Measurements from ENCODE around the gene DDX24.

The DDX24 gene

DNA sequence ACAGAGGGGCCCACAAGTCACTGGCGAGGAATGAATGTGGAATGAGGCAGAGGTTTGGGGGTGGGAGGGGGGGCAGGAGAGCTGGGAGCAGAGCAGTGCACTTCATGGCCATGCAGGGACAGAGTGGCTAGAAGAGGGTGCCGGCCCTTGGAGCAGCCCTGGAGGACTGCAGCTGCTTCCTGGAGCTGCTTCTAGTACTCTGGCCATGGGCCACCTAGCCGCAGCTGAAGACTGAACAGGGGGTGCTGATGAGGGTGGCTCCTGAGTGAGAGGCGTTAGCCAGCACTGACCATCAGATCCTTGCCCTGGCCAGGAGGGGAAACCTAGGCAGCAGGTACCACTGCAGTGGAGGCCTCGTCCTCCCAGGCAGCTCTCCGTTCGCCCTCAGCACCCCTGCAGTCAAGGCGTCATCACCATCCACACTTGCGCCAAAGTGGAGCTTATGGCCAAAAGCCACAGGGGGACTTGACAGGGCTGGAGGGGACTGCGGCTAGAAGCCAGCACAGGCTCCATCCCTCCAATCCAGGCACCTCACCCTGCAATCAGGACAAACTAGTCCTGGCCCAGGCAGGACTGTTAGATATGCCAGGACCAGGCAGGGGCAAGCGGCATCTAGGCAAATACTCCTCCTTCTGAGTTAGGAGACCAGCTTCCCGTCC, 38.4 kb downstream of the DDX24 start:
- Histone ChIP-seq H3K36me3 (ENCODE audit: control insufficient read depth, low read length) (peaks cover 29% of the 10 kb centered on the region), H3K27ac (ENCODE audit: low read depth, low read length) (no peak overlapping the region), H3K27me3 (ENCODE audit: control insufficient read depth, low read length) (no peaks in the 10 kb centered on the region), H3K79me2 (ENCODE audit: control insufficient read depth, low read length) (no peaks in the 10 kb centered on the region), H3K4me2 (ENCODE audit: low read length) (no peak overlapping the region), H3K9me3 (ENCODE audit: control insufficient read depth, insufficient read depth, low read length) (no peaks in the 10 kb centered on the region), H3K4me3 (ENCODE audit: low read length) (no peak overlapping the region), H3K4me1 (ENCODE audit: control insufficient read depth, low read length) (no peaks in the 10 kb centered on the region), H3K9me2 (replicated peaks; ENCODE audit: control insufficient read depth, low read length) (no peaks in the 10 kb centered on the region), H4K20me1 (ENCODE audit: control insufficient read depth, insufficient read depth, low read depth, low read length) (no peaks in the 10 kb centered on the region), H3F3A (ENCODE audit: control insufficient read depth, insufficient read depth) (no peaks in the 10 kb centered on the region)
- TF ChIP-seq, protein P1, sequence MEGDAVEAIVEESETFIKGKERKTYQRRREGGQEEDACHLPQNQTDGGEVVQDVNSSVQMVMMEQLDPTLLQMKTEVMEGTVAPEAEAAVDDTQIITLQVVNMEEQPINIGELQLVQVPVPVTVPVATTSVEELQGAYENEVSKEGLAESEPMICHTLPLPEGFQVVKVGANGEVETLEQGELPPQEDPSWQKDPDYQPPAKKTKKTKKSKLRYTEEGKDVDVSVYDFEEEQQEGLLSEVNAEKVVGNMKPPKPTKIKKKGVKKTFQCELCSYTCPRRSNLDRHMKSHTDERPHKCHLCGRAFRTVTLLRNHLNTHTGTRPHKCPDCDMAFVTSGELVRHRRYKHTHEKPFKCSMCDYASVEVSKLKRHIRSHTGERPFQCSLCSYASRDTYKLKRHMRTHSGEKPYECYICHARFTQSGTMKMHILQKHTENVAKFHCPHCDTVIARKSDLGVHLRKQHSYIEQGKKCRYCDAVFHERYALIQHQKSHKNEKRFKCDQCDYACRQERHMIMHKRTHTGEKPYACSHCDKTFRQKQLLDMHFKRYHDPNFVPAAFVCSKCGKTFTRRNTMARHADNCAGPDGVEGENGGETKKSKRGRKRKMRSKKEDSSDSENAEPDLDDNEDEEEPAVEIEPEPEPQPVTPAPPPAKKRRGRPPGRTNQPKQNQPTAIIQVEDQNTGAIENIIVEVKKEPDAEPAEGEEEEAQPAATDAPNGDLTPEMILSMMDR (IDR thresholded peaks at IDR 0.05; ENCODE audit: low read depth, low read length, poor library complexity, severe bottlenecking), result no peak
- no peak for TF ChIP-seq EZH2phosphoT487 (IDR thresholded peaks at IDR 0.05; ENCODE audit: borderline replicate concordance, low read length)

DNA sequence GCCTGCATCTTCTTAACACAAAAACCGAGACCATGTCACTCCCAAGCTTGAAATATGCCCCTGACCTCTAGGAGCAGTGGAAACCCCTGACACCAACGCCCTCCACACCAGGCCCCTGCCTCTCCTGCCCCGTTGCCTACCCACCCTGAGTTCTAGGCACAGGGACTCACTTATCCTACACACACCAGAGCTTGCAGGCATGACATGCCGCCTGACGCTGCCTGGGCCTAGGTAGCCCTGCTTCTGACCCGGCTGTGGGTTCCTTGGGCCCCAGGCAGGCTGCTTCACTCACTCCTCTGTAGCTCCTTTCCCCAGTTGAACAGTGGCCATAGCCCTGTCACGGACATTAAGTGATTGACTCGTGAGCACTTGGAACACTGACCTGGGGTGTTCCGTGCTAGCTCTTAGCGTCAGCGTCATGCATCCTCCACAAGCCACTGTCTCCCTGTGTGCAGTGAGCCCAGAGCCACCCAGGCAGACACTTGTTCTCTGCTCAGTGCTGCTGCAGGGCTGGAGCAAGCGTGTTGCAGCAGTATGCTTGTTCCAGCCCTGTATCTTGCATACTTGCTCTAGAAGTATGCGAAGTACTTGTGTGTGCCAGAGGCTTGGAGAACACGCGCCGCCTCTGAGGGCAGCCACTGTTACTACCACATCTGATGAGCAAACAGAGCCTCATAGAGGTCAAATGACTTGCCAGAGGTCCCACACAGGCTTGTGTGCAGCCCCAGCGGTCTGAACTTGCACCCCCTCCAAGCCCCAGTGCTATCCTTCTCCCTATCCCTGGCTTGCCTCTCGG, 39.3 kb downstream of the DDX24 start:
- Histone ChIP-seq H3K4me3 (ENCODE audit: low read length) (no peak overlapping the region), H4K20me1 (ENCODE audit: control insufficient read depth, insufficient read depth, low read depth, low read length) (no peaks in the 10 kb centered on the region), H3K4me2 (ENCODE audit: low read length) (no peak overlapping the region), H3K9me3 (ENCODE audit: control insufficient read depth, insufficient read depth, low read length) (no peaks in the 10 kb centered on the region), H3K27ac (ENCODE audit: low read depth, low read length) (no peak overlapping the region), H3K9me2 (replicated peaks; ENCODE audit: control insufficient read depth, low read length) (no peaks in the 10 kb centered on the region), H3F3A (ENCODE audit: control insufficient read depth, insufficient read depth) (no peaks in the 10 kb centered on the region), H3K36me3 (ENCODE audit: control insufficient read depth, low read length) (peaks cover 21% of the 10 kb centered on the region), H3K27me3 (ENCODE audit: control insufficient read depth, low read length) (no peaks in the 10 kb centered on the region), H3K4me1 (ENCODE audit: control insufficient read depth, low read length) (no peaks in the 10 kb centered on the region), H3K79me2 (ENCODE audit: control insufficient read depth, low read length) (no peaks in the 10 kb centered on the region)
- TF ChIP-seq EZH2phosphoT487 (IDR thresholded peaks at IDR 0.05; ENCODE audit: borderline replicate concordance, low read length), result no peak
- TF ChIP-seq, protein P1 (IDR thresholded peaks at IDR 0.05; ENCODE audit: low read depth, low read length, poor library complexity, severe bottlenecking), result no peak

DNA sequence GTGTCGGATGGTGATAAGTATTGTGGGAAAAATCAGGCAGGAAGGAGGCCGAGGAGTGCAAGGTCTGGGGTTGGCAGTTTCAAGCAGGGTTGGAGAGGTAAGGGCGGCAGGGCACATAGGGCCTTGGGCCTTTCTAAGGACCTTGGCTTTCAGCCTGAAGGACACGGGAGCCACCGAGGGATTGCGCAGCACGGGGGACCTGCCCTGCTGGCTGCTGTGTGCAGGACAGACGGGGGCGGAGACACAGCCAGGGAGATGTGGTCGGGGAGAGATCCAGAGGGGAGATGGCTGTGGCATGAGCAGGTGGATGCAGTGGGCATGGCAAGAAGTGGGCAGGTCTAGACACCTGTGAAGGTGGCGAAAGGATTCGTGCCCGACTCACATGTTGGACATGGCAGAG, 40.2 kb downstream of the DDX24 start:
- no peaks in the 10 kb centered on the region for H3K9me2 ChIP-seq (replicated peaks; ENCODE audit: control insufficient read depth, low read length)
- H3K79me2 ChIP-seq (ENCODE audit: control insufficient read depth, low read length), result no peaks in the 10 kb centered on the region
- H3F3A ChIP-seq (ENCODE audit: control insufficient read depth, insufficient read depth), result no peaks in the 10 kb centered on the region
- H4K20me1 ChIP-seq (ENCODE audit: control insufficient read depth, insufficient read depth, low read depth, low read length), result no peaks in the 10 kb centered on the region
- no peak overlapping the region for H3K4me2 ChIP-seq (ENCODE audit: low read length)
- no peaks in the 10 kb centered on the region for H3K9me3 ChIP-seq (ENCODE audit: control insufficient read depth, insufficient read depth, low read length)
- no peak overlapping the region for H3K27ac ChIP-seq (ENCODE audit: low read depth, low read length)
- H3K4me1 ChIP-seq (ENCODE audit: control insufficient read depth, low read length), result no peaks in the 10 kb centered on the region
- no peaks in the 10 kb centered on the region for H3K27me3 ChIP-seq (ENCODE audit: control insufficient read depth, low read length)
- no peak for TF ChIP-seq EZH2phosphoT487 (IDR thresholded peaks at IDR 0.05; ENCODE audit: borderline replicate concordance, low read length)
- TF ChIP-seq, protein P1 (IDR thresholded peaks at IDR 0.05; ENCODE audit: low read depth, low read length, poor library complexity, severe bottlenecking), result no peak
- H3K4me3 ChIP-seq (ENCODE audit: low read length), result no peak overlapping the region
- peaks cover 15% of the 10 kb centered on the region for H3K36me3 ChIP-seq (ENCODE audit: control insufficient read depth, low read length)

All from DOHH2 (cell line).